ENCODE measurements around the gene GZMM. TPM values are rescaled to one million over a fixed set of nuclear protein-coding genes. Genes with fewer than 3 reads are reported as not detected.

GZMM gene
- total RNA-seq, 1 experiment from 2014 or later = not detected

- no peak overlapping the region for H3K9ac ChIP-seq (ENCODE audit: low read length)
- intact Hi-C loops (cut with micrococcal nuclease) = no loop called here
- DNase-seq (no peak), ATAC-seq (no peak)
- TF ChIP-seq CTCF (conservative IDR thresholded peaks at IDR 0.05; ENCODE audit: low read depth, low read length) (no peak), EZH2 (IDR thresholded peaks at IDR 0.05; ENCODE audit: low read length, unreplicated experiment) (no peak), EZH2phosphoT487 (IDR thresholded peaks at IDR 0.05; ENCODE audit: borderline replicate concordance, low read length) (no peak)
- CTCF ChIA-PET = no interaction called here
- no peaks in the 10 kb centered on the region for H3K4me1 ChIP-seq (ENCODE audit: insufficient read depth, low read length)
- no peaks in the 10 kb centered on the region for H3K9me2 ChIP-seq (replicated peaks; ENCODE audit: low read length)
- H4K20me1 ChIP-seq (ENCODE audit: low read length) = no peaks in the 10 kb centered on the region
- no peaks in the 10 kb centered on the region for H3K79me2 ChIP-seq (ENCODE audit: low read length)
- H3F3A ChIP-seq (ENCODE audit: low read length, unreplicated experiment) = no peaks in the 10 kb centered on the region
- no peak overlapping the region for H3K27ac ChIP-seq (ENCODE audit: low read length)
- H3K36me3 ChIP-seq (ENCODE audit: low read depth, low read length) = no peaks in the 10 kb centered on the region
- no peak overlapping the region for H3K4me2 ChIP-seq (ENCODE audit: low read length)
- H2AFZ ChIP-seq (ENCODE audit: low read length) = no peak overlapping the region
- no peaks in the 10 kb centered on the region for H3K9me3 ChIP-seq (ENCODE audit: low read length)
- POLR2A ChIA-PET (ENCODE audit: unreplicated experiment) = no interaction called here
- no peak overlapping the region for H3K4me3 ChIP-seq (ENCODE audit: low read length)
- H3K27me3 ChIP-seq (ENCODE audit: low read length) = no peaks in the 10 kb centered on the region
- no TSS peak for BruUV-seq (replicated peaks)
These were observed 51.7 kb downstream of the GZMM start for GRCh38 chr19:595326-596262.

GRCh38 chr19:596263-596655 lies 52.4 kb downstream of the GZMM start:
- no peaks in the 10 kb centered on the region for H3K79me2 ChIP-seq (ENCODE audit: low read length)
- H3K27ac ChIP-seq (ENCODE audit: low read length) = no peak overlapping the region
- H3K9me3 ChIP-seq (ENCODE audit: low read length) = no peaks in the 10 kb centered on the region
- no peaks in the 10 kb centered on the region for H3K36me3 ChIP-seq (ENCODE audit: low read depth, low read length)
- no peaks in the 10 kb centered on the region for H3K27me3 ChIP-seq (ENCODE audit: low read length)
- no TSS peak for BruUV-seq (replicated peaks)
- TF ChIP-seq EZH2 (IDR thresholded peaks at IDR 0.05; ENCODE audit: low read length, unreplicated experiment) = no peak
- TF ChIP-seq EZH2phosphoT487 (IDR thresholded peaks at IDR 0.05; ENCODE audit: borderline replicate concordance, low read length) = no peak
- TF ChIP-seq CTCF (conservative IDR thresholded peaks at IDR 0.05; ENCODE audit: low read depth, low read length) = no peak
- ATAC-seq (no peak), DNase-seq (no peak)
- intact Hi-C loops (cut with micrococcal nuclease) = no loop called here
- no peaks in the 10 kb centered on the region for H3K4me1 ChIP-seq (ENCODE audit: insufficient read depth, low read length)
- CTCF ChIA-PET = no interaction called here
- POLR2A ChIA-PET (ENCODE audit: unreplicated experiment) = no interaction called here
- H3K4me2 ChIP-seq (ENCODE audit: low read length) = no peak overlapping the region
- H3K4me3 ChIP-seq (ENCODE audit: low read length) = no peak overlapping the region
- no peak overlapping the region for H3K9ac ChIP-seq (ENCODE audit: low read length)
- no peaks in the 10 kb centered on the region for H3K9me2 ChIP-seq (replicated peaks; ENCODE audit: low read length)
- no peak overlapping the region for H2AFZ ChIP-seq (ENCODE audit: low read length)
- H3F3A ChIP-seq (ENCODE audit: low read length, unreplicated experiment) = no peaks in the 10 kb centered on the region
- no peaks in the 10 kb centered on the region for H4K20me1 ChIP-seq (ENCODE audit: low read length)

Data from PC-3 (cell line).